HepG2 (cell line): ENCODE results near the gene SECTM1. TPM values are rescaled to one million over a fixed set of nuclear protein-coding genes. Genes with fewer than 3 reads are reported as not detected.
A peak's percentile ranks its signal among the peaks of the same experiment; 100 is the strongest.

ENCODE experiments used
- ARNT2 ChIP-seq: sonication (generic); formaldehyde crosslinking; IDR thresholded peaks from 2 replicates; pipeline ENCODE4 v1.8.0; 2022; ENCODE audit warnings: mild to moderate bottlenecking, low read depth, missing genetic modification reagents, moderate library complexity
- MAZ ChIP-seq, 2 experiments: sonication (generic) in 1 of 2; formaldehyde crosslinking in 1 of 2; IDR thresholded peaks; 2 replicates each; pipeline versions ENCODE4 v1.5.0 to v1.6.1; 2012 to 2020; ENCODE audit warnings: low read depth in 2 of 2, mild to moderate bottlenecking in 2 of 2, borderline replicate concordance in 1 of 2, improper control_type of control experiment in 1 of 2, low read length in 1 of 2, missing genetic modification reagents in 1 of 2, moderate library complexity in 1 of 2
- NONO ChIP-seq, 2 experiments: fragments of 450-650 bp in 1 of 2; sonication (generic) in 1 of 2; formaldehyde crosslinking in 1 of 2; IDR thresholded peaks in 1 of 2; conservative IDR thresholded peaks in 1 of 2; 2 replicates each; pipeline versions ENCODE4 v1.6.1 to v1.8.0; 2017 to 2022; ENCODE audit warnings: mild to moderate bottlenecking in 1 of 2, missing genetic modification reagents in 1 of 2, moderate library complexity in 1 of 2
- PHF8 ChIP-seq: sonication (generic); formaldehyde crosslinking; IDR thresholded peaks from 2 replicates; pipeline ENCODE4 v1.5.0; 2020; ENCODE audit warnings: missing genetic modification reagents
- REL ChIP-seq: sonication (generic); formaldehyde crosslinking; conservative IDR thresholded peaks from 2 replicates; pipeline ENCODE4 v1.8.0; 2022; ENCODE audit warnings: mild to moderate bottlenecking, missing genetic modification reagents, moderate library complexity
- SP2 ChIP-seq: sonication (generic); formaldehyde crosslinking; IDR thresholded peaks from 2 replicates; pipeline ENCODE4 v1.5.1; 2020; ENCODE audit warnings: mild to moderate bottlenecking, missing genetic modification reagents
- ZNF484 ChIP-seq: sonication (generic); formaldehyde crosslinking; IDR thresholded peaks from 2 replicates; pipeline ENCODE4 v1.5.1; 2020; ENCODE audit warnings: mild to moderate bottlenecking, low read depth, missing genetic modification reagents, borderline replicate concordance
- ZNF589 ChIP-seq: sonication (generic); formaldehyde crosslinking; conservative IDR thresholded peaks from 2 replicates; pipeline ENCODE4 v1.8.0; 2022; ENCODE audit warnings: mild to moderate bottlenecking, moderate library complexity, missing genetic modification reagents
- ZNF780A ChIP-seq: sonication (generic); formaldehyde crosslinking; IDR thresholded peaks from 2 replicates; pipeline ENCODE4 v1.8.0; 2022; ENCODE audit warnings: mild to moderate bottlenecking, missing genetic modification reagents, moderate library complexity
- ZSCAN21 ChIP-seq: sonication (generic); formaldehyde crosslinking; IDR thresholded peaks from 2 replicates; pipeline ENCODE4 v1.8.0; 2022; ENCODE audit warnings: mild to moderate bottlenecking, missing genetic modification reagents, moderate library complexity, borderline replicate concordance
- polyA plus RNA-seq, 8 experiments: library from polyadenylated mRNA; depleted of rRNA in 3 of 8; stranded (reverse) in 7 of 8; unstranded in 1 of 8; fragments of >200 nt; fragmentation: Illumina TruSeq in 4 of 8; extraction: Trizol in 4 of 8; gene quantifications; 2 replicates each; pipeline versions ENCODE4 v1.2.1 to v1.2.3, GENCODE V29; 2011 to 2016; ENCODE audit warnings: low read depth in 4 of 8, missing spikeins in 1 of 8, mixed read lengths in 1 of 8; ENCODE audit not compliant: insufficient read depth in 1 of 8
- total RNA-seq, 5 experiments: library from RNA; depleted of rRNA; stranded (reverse); fragments of >200 nt; fragmentation: Illumina TruSeq; extraction: Trizol; gene quantifications; 2 replicates each; pipeline ENCODE4 v1.2.3, GENCODE V29; 2016; ENCODE audit warnings: low read depth in 1 of 5
- TF ChIP-seq, protein P1 (sequence below): sonication (generic); formaldehyde crosslinking; conservative IDR thresholded peaks from 2 replicates; pipeline ENCODE4 v1.8.0; 2022; ENCODE audit warnings: low read depth, missing genetic modification reagents
- TF ChIP-seq, protein P2 (sequence below): sonication (generic); formaldehyde crosslinking; IDR thresholded peaks from 2 replicates; pipeline ENCODE4 v1.4.0; 2020; ENCODE audit warnings: mild to moderate bottlenecking, missing genetic modification reagents
- TF ChIP-seq, protein P3 (sequence below): IDR thresholded peaks from 2 replicates; pipeline ENCODE4 v1.4.0; 2020; ENCODE audit warnings: mild to moderate bottlenecking, missing genetic modification reagents

SECTM1 gene
- total and polyA plus RNA-seq, 2 of the 13 experiments (the other 11 are each of a cell fraction or from before 2014, with no cell fraction given), result 3.5 to 5.3 TPM

DNA sequence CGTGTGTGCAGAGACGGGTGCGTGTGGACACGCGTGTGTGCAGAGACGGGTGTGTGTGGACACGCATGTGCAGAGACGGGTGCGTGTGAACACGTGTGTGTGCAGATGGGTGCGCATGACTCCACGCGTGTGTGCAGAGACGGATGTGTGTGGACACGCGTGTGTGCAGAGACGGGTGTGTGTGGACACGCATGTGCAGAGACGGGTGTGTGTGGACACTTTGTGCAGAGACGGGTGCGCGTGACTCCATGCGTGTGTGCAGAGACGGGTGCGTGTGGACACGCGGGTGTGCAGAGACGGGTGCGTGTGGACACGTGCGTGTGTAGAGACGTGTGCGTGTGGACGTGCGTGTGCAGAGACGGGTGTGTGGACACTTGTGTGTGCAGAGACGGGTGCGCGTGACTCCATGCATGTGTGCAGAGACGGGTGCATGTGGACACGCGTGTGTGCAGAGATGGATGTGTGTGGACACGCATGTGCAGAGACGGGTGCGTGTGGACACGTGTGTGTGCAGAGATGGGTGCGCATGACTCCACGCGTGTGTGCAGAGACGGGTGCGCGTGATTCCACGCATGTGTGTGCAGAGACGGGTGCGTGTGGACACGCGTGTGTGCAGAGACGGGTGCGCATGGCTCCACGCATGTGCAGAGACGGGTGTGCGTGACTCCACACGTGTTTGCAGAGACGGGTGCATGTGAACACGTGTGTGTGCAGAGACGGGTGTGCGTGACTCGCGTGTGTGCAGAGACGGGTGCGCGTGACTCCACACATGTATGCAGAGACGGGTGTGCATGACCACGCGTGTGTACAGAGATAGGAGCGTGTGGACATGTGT, 14.6 kb downstream of the SECTM1 start (continued):
- TF ChIP-seq, protein P1, sequence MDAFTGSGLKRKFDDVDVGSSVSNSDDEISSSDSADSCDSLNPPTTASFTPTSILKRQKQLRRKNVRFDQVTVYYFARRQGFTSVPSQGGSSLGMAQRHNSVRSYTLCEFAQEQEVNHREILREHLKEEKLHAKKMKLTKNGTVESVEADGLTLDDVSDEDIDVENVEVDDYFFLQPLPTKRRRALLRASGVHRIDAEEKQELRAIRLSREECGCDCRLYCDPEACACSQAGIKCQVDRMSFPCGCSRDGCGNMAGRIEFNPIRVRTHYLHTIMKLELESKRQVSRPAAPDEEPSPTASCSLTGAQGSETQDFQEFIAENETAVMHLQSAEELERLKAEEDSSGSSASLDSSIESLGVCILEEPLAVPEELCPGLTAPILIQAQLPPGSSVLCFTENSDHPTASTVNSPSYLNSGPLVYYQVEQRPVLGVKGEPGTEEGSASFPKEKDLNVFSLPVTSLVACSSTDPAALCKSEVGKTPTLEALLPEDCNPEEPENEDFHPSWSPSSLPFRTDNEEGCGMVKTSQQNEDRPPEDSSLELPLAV, result peak; percentile 68; the same call in 1 of the 2 replicates
- TF ChIP-seq SP2 (CRISPR knock-in tag) (0 out of 2 replicates have a peak, but pooled peaks have one; percentile 18), ZNF589 (peak; percentile 73), ZNF780A (CRISPR knock-in tag) (0 out of 2 replicates have a peak, but pooled peaks have one; percentile 21), ZSCAN21 (CRISPR knock-in tag) (0 out of 2 replicates have a peak, but pooled peaks have one; percentile 15), ARNT2 (CRISPR knock-in tag) (no peak), NONO (IDR thresholded peaks at IDR 0.05) (no peak), NONO (CRISPR knock-in tag; conservative IDR thresholded peaks at IDR 0.05) (peak; percentile 46), PHF8 (CRISPR knock-in tag) (no peak), MAZ (IDR thresholded peaks at IDR 0.05; ENCODE audit: borderline replicate concordance, low read depth, low read length) (no peak), MAZ (CRISPR knock-in tag; IDR thresholded peaks at IDR 0.05; ENCODE audit: low read depth) (no peak), REL (CRISPR knock-in tag) (peak; percentile 69; the same call in 1 of the 2 replicates), ZNF484 (no peak)
- TF ChIP-seq, protein P2, sequence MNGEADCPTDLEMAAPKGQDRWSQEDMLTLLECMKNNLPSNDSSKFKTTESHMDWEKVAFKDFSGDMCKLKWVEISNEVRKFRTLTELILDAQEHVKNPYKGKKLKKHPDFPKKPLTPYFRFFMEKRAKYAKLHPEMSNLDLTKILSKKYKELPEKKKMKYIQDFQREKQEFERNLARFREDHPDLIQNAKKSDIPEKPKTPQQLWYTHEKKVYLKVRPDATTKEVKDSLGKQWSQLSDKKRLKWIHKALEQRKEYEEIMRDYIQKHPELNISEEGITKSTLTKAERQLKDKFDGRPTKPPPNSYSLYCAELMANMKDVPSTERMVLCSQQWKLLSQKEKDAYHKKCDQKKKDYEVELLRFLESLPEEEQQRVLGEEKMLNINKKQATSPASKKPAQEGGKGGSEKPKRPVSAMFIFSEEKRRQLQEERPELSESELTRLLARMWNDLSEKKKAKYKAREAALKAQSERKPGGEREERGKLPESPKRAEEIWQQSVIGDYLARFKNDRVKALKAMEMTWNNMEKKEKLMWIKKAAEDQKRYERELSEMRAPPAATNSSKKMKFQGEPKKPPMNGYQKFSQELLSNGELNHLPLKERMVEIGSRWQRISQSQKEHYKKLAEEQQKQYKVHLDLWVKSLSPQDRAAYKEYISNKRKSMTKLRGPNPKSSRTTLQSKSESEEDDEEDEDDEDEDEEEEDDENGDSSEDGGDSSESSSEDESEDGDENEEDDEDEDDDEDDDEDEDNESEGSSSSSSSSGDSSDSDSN (CRISPR knock-in tag), result no peak
- TF ChIP-seq, protein P3, sequence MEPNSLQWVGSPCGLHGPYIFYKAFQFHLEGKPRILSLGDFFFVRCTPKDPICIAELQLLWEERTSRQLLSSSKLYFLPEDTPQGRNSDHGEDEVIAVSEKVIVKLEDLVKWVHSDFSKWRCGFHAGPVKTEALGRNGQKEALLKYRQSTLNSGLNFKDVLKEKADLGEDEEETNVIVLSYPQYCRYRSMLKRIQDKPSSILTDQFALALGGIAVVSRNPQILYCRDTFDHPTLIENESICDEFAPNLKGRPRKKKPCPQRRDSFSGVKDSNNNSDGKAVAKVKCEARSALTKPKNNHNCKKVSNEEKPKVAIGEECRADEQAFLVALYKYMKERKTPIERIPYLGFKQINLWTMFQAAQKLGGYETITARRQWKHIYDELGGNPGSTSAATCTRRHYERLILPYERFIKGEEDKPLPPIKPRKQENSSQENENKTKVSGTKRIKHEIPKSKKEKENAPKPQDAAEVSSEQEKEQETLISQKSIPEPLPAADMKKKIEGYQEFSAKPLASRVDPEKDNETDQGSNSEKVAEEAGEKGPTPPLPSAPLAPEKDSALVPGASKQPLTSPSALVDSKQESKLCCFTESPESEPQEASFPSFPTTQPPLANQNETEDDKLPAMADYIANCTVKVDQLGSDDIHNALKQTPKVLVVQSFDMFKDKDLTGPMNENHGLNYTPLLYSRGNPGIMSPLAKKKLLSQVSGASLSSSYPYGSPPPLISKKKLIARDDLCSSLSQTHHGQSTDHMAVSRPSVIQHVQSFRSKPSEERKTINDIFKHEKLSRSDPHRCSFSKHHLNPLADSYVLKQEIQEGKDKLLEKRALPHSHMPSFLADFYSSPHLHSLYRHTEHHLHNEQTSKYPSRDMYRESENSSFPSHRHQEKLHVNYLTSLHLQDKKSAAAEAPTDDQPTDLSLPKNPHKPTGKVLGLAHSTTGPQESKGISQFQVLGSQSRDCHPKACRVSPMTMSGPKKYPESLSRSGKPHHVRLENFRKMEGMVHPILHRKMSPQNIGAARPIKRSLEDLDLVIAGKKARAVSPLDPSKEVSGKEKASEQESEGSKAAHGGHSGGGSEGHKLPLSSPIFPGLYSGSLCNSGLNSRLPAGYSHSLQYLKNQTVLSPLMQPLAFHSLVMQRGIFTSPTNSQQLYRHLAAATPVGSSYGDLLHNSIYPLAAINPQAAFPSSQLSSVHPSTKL (CRISPR knock-in tag), result no peak
